Measurements from ENCODE around the gene CHML. TPM values are rescaled to one million over a fixed set of nuclear protein-coding genes. Genes with fewer than 3 reads are reported as not detected.

Gene CHML
- total RNA-seq, 1 donor from 2014 or later = 24.8 TPM

DNA sequence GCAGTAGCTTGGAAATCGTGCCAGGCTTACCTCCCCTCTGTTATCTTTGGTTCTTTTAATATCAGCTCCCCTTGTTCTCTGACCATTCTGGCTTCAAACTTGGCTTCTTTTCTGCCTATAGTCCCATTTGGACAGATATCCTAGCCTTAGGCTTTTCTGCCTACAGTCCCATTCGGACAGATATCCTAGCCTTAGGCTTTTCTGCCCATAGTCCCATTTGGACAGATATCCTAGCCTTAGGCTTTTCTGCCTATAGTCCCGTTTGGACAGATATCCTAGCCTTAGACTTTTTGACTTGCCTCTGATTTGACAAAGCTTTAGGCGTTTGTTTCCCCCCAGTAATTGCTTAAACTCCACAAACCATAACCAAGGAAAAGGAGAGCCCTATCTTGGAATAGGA is 25.6 kb downstream of the CHML start:
- no peaks in the 10 kb centered on the region for H3K9me3 Mint-ChIP-seq
- TF ChIP-seq, protein P1, sequence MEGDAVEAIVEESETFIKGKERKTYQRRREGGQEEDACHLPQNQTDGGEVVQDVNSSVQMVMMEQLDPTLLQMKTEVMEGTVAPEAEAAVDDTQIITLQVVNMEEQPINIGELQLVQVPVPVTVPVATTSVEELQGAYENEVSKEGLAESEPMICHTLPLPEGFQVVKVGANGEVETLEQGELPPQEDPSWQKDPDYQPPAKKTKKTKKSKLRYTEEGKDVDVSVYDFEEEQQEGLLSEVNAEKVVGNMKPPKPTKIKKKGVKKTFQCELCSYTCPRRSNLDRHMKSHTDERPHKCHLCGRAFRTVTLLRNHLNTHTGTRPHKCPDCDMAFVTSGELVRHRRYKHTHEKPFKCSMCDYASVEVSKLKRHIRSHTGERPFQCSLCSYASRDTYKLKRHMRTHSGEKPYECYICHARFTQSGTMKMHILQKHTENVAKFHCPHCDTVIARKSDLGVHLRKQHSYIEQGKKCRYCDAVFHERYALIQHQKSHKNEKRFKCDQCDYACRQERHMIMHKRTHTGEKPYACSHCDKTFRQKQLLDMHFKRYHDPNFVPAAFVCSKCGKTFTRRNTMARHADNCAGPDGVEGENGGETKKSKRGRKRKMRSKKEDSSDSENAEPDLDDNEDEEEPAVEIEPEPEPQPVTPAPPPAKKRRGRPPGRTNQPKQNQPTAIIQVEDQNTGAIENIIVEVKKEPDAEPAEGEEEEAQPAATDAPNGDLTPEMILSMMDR (conservative IDR thresholded peaks at IDR 0.05) = no peak
- H3K36me3 Mint-ChIP-seq = peaks cover 3% of the 10 kb centered on the region
- H3K4me1 Mint-ChIP-seq (ENCODE audit: unreplicated experiment) = peaks cover 5% of the 10 kb centered on the region
- no peaks in the 10 kb centered on the region for H3K27me3 Mint-ChIP-seq
- no peak for DNase-seq (ENCODE audit: extremely low spot score, unreplicated experiment)
- H3K27ac Mint-ChIP-seq = no peak overlapping the region
- no peak overlapping the region for H3K4me3 Mint-ChIP-seq

DNA sequence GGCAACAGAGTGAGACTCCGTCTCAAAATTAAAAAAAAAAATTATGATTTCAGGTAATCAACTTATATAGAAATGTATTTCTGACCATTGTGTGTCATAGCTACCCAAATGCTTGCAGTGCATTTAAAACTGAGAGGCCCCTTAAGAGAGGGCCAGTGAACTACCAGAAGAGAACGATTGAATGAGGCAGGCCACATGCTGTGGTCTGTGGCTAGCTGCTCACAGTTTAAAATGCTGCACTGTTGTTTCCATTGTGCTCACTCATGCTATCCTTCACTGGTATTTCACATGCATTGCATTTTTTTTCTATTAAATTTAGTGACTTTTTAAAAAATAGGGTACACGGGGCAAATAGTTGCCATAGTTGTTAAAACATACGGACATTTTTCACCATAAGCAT is 26.0 kb downstream of the CHML start:
- no peak overlapping the region for H3K27ac Mint-ChIP-seq
- TF ChIP-seq, protein P1 (conservative IDR thresholded peaks at IDR 0.05) = no peak
- no peak overlapping the region for H3K4me3 Mint-ChIP-seq
- peaks cover 3% of the 10 kb centered on the region for H3K36me3 Mint-ChIP-seq
- DNase-seq (ENCODE audit: extremely low spot score, unreplicated experiment) = no peak
- peaks cover 5% of the 10 kb centered on the region for H3K4me1 Mint-ChIP-seq (ENCODE audit: unreplicated experiment)
- H3K27me3 Mint-ChIP-seq = no peaks in the 10 kb centered on the region
- H3K9me3 Mint-ChIP-seq = no peaks in the 10 kb centered on the region

DNA sequence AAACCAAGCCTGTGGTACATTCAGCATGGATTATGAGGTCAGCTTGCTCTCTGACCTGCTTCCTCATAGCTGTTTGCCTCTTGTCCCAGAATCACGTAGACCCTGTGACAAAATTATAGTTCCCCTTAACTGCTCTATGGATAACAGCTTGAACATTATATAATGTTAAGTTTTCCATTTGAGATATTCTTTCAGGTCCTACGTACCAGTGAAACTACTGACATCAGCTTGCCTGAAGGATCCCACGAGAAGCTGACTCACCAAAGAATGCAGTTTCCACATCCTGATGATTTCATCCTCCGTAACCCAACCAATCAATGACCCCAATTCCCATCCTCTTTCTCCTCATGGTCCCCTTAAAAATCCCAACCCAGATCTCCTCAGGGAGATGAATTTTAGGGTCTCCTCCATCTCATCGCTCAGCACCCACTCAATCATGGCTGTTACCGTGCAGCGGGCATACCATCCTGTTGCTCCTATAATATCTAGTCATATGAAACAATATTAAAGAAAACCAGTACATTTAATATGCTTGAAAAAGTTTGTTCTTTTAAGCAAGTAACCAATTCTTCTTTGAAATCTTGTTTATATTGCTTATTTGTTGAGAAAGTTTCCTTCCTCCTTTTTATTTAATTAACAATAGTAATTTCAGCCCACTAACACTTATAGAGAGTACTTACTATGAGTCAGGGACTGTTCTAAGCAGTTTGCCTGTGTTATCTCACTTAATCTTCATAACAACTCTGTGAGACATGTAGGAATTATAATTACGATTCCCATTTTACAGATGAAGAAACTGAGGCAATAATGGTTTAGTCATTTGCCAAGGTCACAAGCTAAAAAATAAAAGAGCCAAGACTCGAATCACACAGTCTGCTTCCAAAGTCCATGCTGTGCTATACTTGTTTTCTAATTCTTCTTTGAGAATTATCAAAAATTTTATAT is 27.4 kb downstream of the CHML start:
- DNase-seq (ENCODE audit: extremely low spot score, unreplicated experiment) = no peak
- peaks cover 5% of the 10 kb centered on the region for H3K4me1 Mint-ChIP-seq (ENCODE audit: unreplicated experiment)
- H3K36me3 Mint-ChIP-seq = peaks cover 3% of the 10 kb centered on the region
- no peaks in the 10 kb centered on the region for H3K9me3 Mint-ChIP-seq
- H3K27ac Mint-ChIP-seq = no peak overlapping the region
- TF ChIP-seq, protein P1 (conservative IDR thresholded peaks at IDR 0.05) = no peak
- no peak overlapping the region for H3K4me3 Mint-ChIP-seq
- H3K27me3 Mint-ChIP-seq = no peaks in the 10 kb centered on the region

DNA sequence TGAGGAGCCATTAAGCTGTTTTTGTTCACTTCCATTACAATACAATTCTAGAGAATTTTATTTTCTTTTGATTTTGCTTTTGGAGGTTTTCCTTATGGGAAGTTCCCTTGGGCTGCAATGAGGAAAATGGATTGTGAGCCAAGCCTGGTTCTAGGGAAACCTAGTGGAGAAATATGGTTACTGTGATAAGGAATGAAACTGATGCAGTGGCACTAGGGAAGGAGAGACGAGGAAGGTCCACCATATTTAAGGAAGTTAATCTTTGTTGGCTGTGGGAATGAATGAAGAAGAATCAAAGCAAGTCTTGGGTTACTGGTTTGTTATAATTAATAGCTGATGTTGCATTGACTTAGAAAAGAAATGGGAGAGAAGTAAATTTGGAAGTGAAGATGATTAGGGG is 28.4 kb downstream of the CHML start:
- H3K9me3 Mint-ChIP-seq = no peaks in the 10 kb centered on the region
- no peak overlapping the region for H3K27ac Mint-ChIP-seq
- H3K27me3 Mint-ChIP-seq = no peaks in the 10 kb centered on the region
- no peak for DNase-seq (ENCODE audit: extremely low spot score, unreplicated experiment)
- TF ChIP-seq, protein P1 (conservative IDR thresholded peaks at IDR 0.05) = no peak
- peaks cover 5% of the 10 kb centered on the region for H3K4me1 Mint-ChIP-seq (ENCODE audit: unreplicated experiment)
- H3K36me3 Mint-ChIP-seq = peaks cover 3% of the 10 kb centered on the region
- H3K4me3 Mint-ChIP-seq = no peak overlapping the region

DNA sequence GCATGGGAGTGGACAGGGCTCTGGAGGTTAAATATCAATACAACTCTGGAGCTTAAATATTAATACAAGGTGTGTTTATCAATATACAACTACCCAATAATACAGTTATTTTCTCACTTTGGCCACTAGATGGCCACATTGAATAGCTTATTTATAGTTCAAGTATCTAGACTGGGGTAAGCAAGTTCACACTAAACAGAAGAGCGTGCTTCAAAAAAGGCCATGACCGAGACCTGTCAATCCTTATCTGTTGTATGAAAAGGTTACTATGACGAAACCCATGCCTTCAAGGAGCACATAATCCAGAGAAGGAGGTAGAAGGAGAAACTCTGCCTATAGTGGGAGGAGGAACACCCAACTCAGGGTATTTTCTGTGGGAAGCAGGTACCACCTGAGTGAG is 29.1 kb downstream of the CHML start:
- DNase-seq (ENCODE audit: extremely low spot score, unreplicated experiment) = no peak
- H3K4me1 Mint-ChIP-seq (ENCODE audit: unreplicated experiment) = peaks cover 5% of the 10 kb centered on the region
- peaks cover under 1% of the 10 kb centered on the region for H3K36me3 Mint-ChIP-seq
- H3K27me3 Mint-ChIP-seq = no peaks in the 10 kb centered on the region
- no peak overlapping the region for H3K27ac Mint-ChIP-seq
- TF ChIP-seq, protein P1 (conservative IDR thresholded peaks at IDR 0.05) = peak; percentile 84
- H3K4me3 Mint-ChIP-seq = no peak overlapping the region
- no peaks in the 10 kb centered on the region for H3K9me3 Mint-ChIP-seq
